Middle frontal gyrus (tissue), 1 donor: Measurements from ENCODE around the gene TLL2.

ENCODE experiments used
- DNase-seq: peaks from one replicate; pipeline ENCODE4 v3.0.0-alpha.2; 2015; ENCODE audit warnings: low spot score; ENCODE audit errors: extremely low spot score

Gene TLL2

GRCh38 chr10:96397902-96398301 lies 115.8 kb downstream of the TLL2 start:
- no peak for DNase-seq

- peak; percentile 68 for DNase-seq
These were observed 117.5 kb downstream of the TLL2 start for GRCh38 chr10:96395931-96396877.

- DNase-seq = peak; percentile 36
These were observed 123.3 kb downstream of the TLL2 start for GRCh38 chr10:96390460-96390864.

- no peak for DNase-seq
These were observed 123.9 kb downstream of the TLL2 start for GRCh38 chr10:96389785-96390184.

- no peak for DNase-seq
These were observed 126.1 kb downstream of the TLL2 start for GRCh38 chr10:96387601-96388000.

GRCh38 chr10:96387161-96387560 lies 126.6 kb downstream of the TLL2 start:
- DNase-seq = no peak

GRCh38 chr10:96384506-96384905 lies 129.2 kb downstream of the TLL2 start:
- DNase-seq = no peak

GRCh38 chr10:96380821-96381220 lies 132.9 kb downstream of the TLL2 start:
- no peak for DNase-seq

- no peak for DNase-seq
These were observed 134.0 kb downstream of the TLL2 start for GRCh38 chr10:96379758-96380157.

- no peak for DNase-seq
These were observed 135.0 kb downstream of the TLL2 start for GRCh38 chr10:96378741-96379140.

GRCh38 chr10:96377816-96378294 lies 135.9 kb downstream of the TLL2 start:
- no peak for DNase-seq

- no peak for DNase-seq
These were observed 137.2 kb downstream of the TLL2 start for GRCh38 chr10:96376483-96376882.

GRCh38 chr10:96374985-96375830 lies 138.5 kb downstream of the TLL2 start:
- peak; percentile 91 for DNase-seq

GRCh38 chr10:96374639-96374984 lies 139.1 kb downstream of the TLL2 start:
- DNase-seq = no peak

- DNase-seq = no peak
These were observed 139.7 kb downstream of the TLL2 start for GRCh38 chr10:96374004-96374403.

- DNase-seq = no peak
These were observed 142.4 kb downstream of the TLL2 start for GRCh38 chr10:96371356-96371755.

GRCh38 chr10:96370584-96371157 lies 143.1 kb downstream of the TLL2 start:
- no peak for DNase-seq

- no peak for DNase-seq
These were observed 143.7 kb downstream of the TLL2 start for GRCh38 chr10:96369890-96370583.

- no peak for DNase-seq
These were observed 144.8 kb downstream of the TLL2 start for GRCh38 chr10:96368971-96369370.

- DNase-seq = no peak
These were observed 146.3 kb downstream of the TLL2 start for GRCh38 chr10:96367470-96367869.

GRCh38 chr10:96366508-96366907 lies 147.2 kb downstream of the TLL2 start:
- DNase-seq = no peak
